Measurements from ENCODE around the gene SNRPD3.
"Not testable (repeated sequence)": the region's sequence is repeated elsewhere in the genome, so short reads cannot be mapped to it uniquely, and the experiment has no call there.

SNRPD3 gene

GRCh38 chr22:24602847-24603769, 47.3 kb downstream of the SNRPD3 start, which contains the start of gene GGT1:
GGT1 (plus strand) TSS chr22:24603193; CDS start chr22:24611082, 7,889 bp downstream.
- not testable (repeated sequence) for H3K4me3 ChIP-seq (ENCODE audit: low read depth, low read length); DNase-seq (ENCODE audit: low read depth)

- not testable (repeated sequence) for H3K4me3 ChIP-seq (ENCODE audit: low read depth, low read length); DNase-seq (ENCODE audit: low read depth)
Measured at GRCh38 chr22:24603770-24604629, 48.2 kb downstream of the SNRPD3 start.

- H3K4me3 ChIP-seq (ENCODE audit: low read depth, low read length); DNase-seq (ENCODE audit: low read depth): not testable (repeated sequence)
Measured at GRCh38 chr22:24606340-24606739, 50.5 kb downstream of the SNRPD3 start.

- H3K4me3 ChIP-seq (ENCODE audit: low read depth, low read length); DNase-seq (ENCODE audit: low read depth): not testable (repeated sequence)
Measured at GRCh38 chr22:24607429-24607983, 51.7 kb downstream of the SNRPD3 start.

- H3K4me3 ChIP-seq (ENCODE audit: low read depth, low read length); DNase-seq (ENCODE audit: low read depth): not testable (repeated sequence)
Measured at GRCh38 chr22:24608327-24608726, 52.5 kb downstream of the SNRPD3 start.

GRCh38 chr22:24609888-24610287, 54.1 kb downstream of the SNRPD3 start:
- DNase-seq (ENCODE audit: low read depth); H3K4me3 ChIP-seq (ENCODE audit: low read depth, low read length): not testable (repeated sequence)

- not testable (repeated sequence) for H3K4me3 ChIP-seq (ENCODE audit: low read depth, low read length); DNase-seq (ENCODE audit: low read depth)
Measured at GRCh38 chr22:24614794-24615193, 59.0 kb downstream of the SNRPD3 start.

GRCh38 chr22:24621244-24621643, 65.4 kb downstream of the SNRPD3 start:
- not testable (repeated sequence) for DNase-seq (ENCODE audit: low read depth)

GRCh38 chr22:24622596-24622995, 66.8 kb downstream of the SNRPD3 start:
- DNase-seq (ENCODE audit: low read depth); H3K4me3 ChIP-seq (ENCODE audit: low read depth, low read length): not testable (repeated sequence)

More at GRCh38 chr22:24621244-24621643, 65.4 kb downstream of the SNRPD3 start:
- not testable (repeated sequence) for H3K4me3 ChIP-seq (ENCODE audit: low read depth, low read length)
